Calu3 (cell line): ENCODE data around the gene LCE2C. TPM values are rescaled to one million over a fixed set of nuclear protein-coding genes. Genes with fewer than 3 reads are reported as not detected.

ENCODE experiments used
- BruUV-seq: library from RNA; stranded (reverse); fragments of 400-500 nt; replicated peaks from 2 replicates; lab custom pipeline; 2021; lab: Mats Ljungman, UMichigan
- CTCF ChIA-PET: fragments of 300-600 bp; sonication (Branson Sonifier 250); formaldehyde crosslinking; loops from one replicate; lab custom pipeline; 2022; ENCODE audit warnings: antibody characterized with exemption; lab: Charles Lee
- DNase-seq: peaks from one replicate; pipeline ENCODE4 v3.0.0; 2022
- H3K27ac Mint-ChIP-seq: one replicate; pipeline ENCODE4 v1.8.0; 2022; ENCODE audit warnings: mixed read lengths; ENCODE audit not compliant: unreplicated experiment
- H3K27me3 Mint-ChIP-seq: one replicate; pipeline ENCODE4 v1.8.0; 2022; ENCODE audit warnings: mixed read lengths; ENCODE audit not compliant: unreplicated experiment
- H3K36me3 Mint-ChIP-seq: one replicate; pipeline ENCODE4 v1.8.0; 2022; ENCODE audit warnings: mild to moderate bottlenecking, moderate library complexity, mixed read lengths; ENCODE audit not compliant: insufficient read depth, unreplicated experiment
- H3K4me1 Mint-ChIP-seq: one replicate; pipeline ENCODE4 v1.8.0; 2022; ENCODE audit warnings: mild to moderate bottlenecking, low read depth, mixed read lengths; ENCODE audit not compliant: unreplicated experiment
- H3K4me3 Mint-ChIP-seq: one replicate; pipeline ENCODE4 v1.8.0; 2022; ENCODE audit warnings: mild to moderate bottlenecking, low read depth, moderate library complexity, mixed read lengths; ENCODE audit not compliant: unreplicated experiment
- H3K9me3 Mint-ChIP-seq: one replicate; pipeline ENCODE4 v1.8.0; 2022; ENCODE audit warnings: low read depth, mixed read lengths; ENCODE audit not compliant: unreplicated experiment
- CTCF ChIP-seq: fragments of 200-600 bp; IDR thresholded peaks from one replicate; pipeline ENCODE4 v1.8.0; 2022; ENCODE audit warnings: antibody characterized with exemption; ENCODE audit not compliant: unreplicated experiment
- intact Hi-C: fragments of 100-400 bp; cut with micrococcal nuclease; formaldehyde crosslinking; loops from one replicate; pipeline ENCODE4 v1.10.0; 2022; ENCODE audit not compliant: unreplicated experiment
- total RNA-seq: library from RNA; stranded (reverse); gene quantifications from 2 replicates; pipeline ENCODE4 v1.2.3, GENCODE V29; 2022

LCE2C gene
- total RNA-seq, 1 experiment from 2014 or later = not detected

GRCh38 chr1:152645146-152645545 is 29.9 kb upstream of the LCE2C start:
- intact Hi-C loops = no loop called here
- DNase-seq = no peak
- H3K4me3 Mint-ChIP-seq = no peak overlapping the region
- CTCF ChIA-PET = no interaction called here
- BruUV-seq = no TSS peak
- no peak for TF ChIP-seq CTCF
- no peaks in the 10 kb centered on the region for H3K36me3 Mint-ChIP-seq
- H3K9me3 Mint-ChIP-seq = no peaks in the 10 kb centered on the region
- H3K27ac Mint-ChIP-seq = no peak overlapping the region
- peaks cover 80% of the 10 kb centered on the region for H3K27me3 Mint-ChIP-seq
- no peaks in the 10 kb centered on the region for H3K4me1 Mint-ChIP-seq

GRCh38 chr1:152646656-152647055 is 28.4 kb upstream of the LCE2C start:
- H3K27ac Mint-ChIP-seq = no peak overlapping the region
- CTCF ChIA-PET = no interaction called here
- no peak for TF ChIP-seq CTCF
- H3K36me3 Mint-ChIP-seq = no peaks in the 10 kb centered on the region
- BruUV-seq = no TSS peak
- intact Hi-C loops = no loop called here
- no peak overlapping the region for H3K4me3 Mint-ChIP-seq
- H3K9me3 Mint-ChIP-seq = no peaks in the 10 kb centered on the region
- no peaks in the 10 kb centered on the region for H3K4me1 Mint-ChIP-seq
- peaks cover 80% of the 10 kb centered on the region for H3K27me3 Mint-ChIP-seq
- DNase-seq = no peak

- H3K4me3 Mint-ChIP-seq = no peak overlapping the region
- no peaks in the 10 kb centered on the region for H3K9me3 Mint-ChIP-seq
- no peaks in the 10 kb centered on the region for H3K36me3 Mint-ChIP-seq
- H3K27me3 Mint-ChIP-seq = peaks cover 66% of the 10 kb centered on the region
- peak; percentile 82 for DNase-seq
- H3K4me1 Mint-ChIP-seq = no peaks in the 10 kb centered on the region
- no TSS peak for BruUV-seq
- TF ChIP-seq CTCF = peak; percentile 87
- H3K27ac Mint-ChIP-seq = no peak overlapping the region
- CTCF ChIA-PET = interaction anchor here (0.7 to 1.3 kb wide), 6 partner anchors 11 to 571 kb away, joined by 3 to 7 read pairs (median 5); no protein-coding TSS in a partner anchor
- intact Hi-C loops = loop anchor here (2.0 to 10.0 kb wide), 6 partner anchors 81 to 573 kb away; partner anchors contain the start of gene SPRR1B
Measured at GRCh38 chr1:152654110-152654509, 21.0 kb upstream of the LCE2C start.

- CTCF ChIA-PET = no interaction called here
- intact Hi-C loops = loop anchor here (10.0 kb wide), 3 partner anchors 78 to 538 kb away; partner anchors contain the start of gene SPRR1B
- H3K4me3 Mint-ChIP-seq = no peak overlapping the region
- no peak for DNase-seq
- TF ChIP-seq CTCF = no peak
- no TSS peak for BruUV-seq
- H3K36me3 Mint-ChIP-seq = no peaks in the 10 kb centered on the region
- H3K27me3 Mint-ChIP-seq = peaks cover 66% of the 10 kb centered on the region
- H3K9me3 Mint-ChIP-seq = no peaks in the 10 kb centered on the region
- H3K4me1 Mint-ChIP-seq = no peaks in the 10 kb centered on the region
- H3K27ac Mint-ChIP-seq = no peak overlapping the region
Measured at GRCh38 chr1:152656459-152656858, 18.6 kb upstream of the LCE2C start.
